Esophagus squamous epithelium (tissue), 5 donors: ENCODE measurements around the gene FAM222B. TPM values are rescaled to one million over a fixed set of nuclear protein-coding genes. Genes with fewer than 3 reads are reported as not detected.
"Not testable (repeated sequence)": the region's sequence is repeated elsewhere in the genome, so short reads cannot be mapped to it uniquely, and the experiment has no call there.

Experiments
- DNase-seq: peaks from one replicate; lab custom pipeline; 2025; lab: John Stamatoyannopoulos, UW
- H3K27ac ChIP-seq, 4 donors: fragments of 200-600 bp; sonication (generic); one replicate each; pipeline ENCODE4 v1.5.1; 2016 to 2019; ENCODE audit warnings: mild to moderate bottlenecking in 1 of 4
- H3K27me3 ChIP-seq, 4 donors: fragments of 200-600 bp; sonication (generic); 1 replicate in 3 of 4; 2 replicates in 1 of 4; pipeline versions ENCODE4 v1.5.1 to v1.6.0; 2017 to 2021; ENCODE audit warnings: antibody characterized with exemption in 1 of 4
- H3K36me3 ChIP-seq, 3 donors: fragments of 200-600 bp; sonication (generic); one replicate each; pipeline ENCODE4 v1.5.1; 2016 to 2019
- H3K4me1 ChIP-seq, 3 donors: fragments of 200-600 bp; sonication (generic); one replicate each; pipeline ENCODE4 v1.5.1; 2017 to 2019
- H3K4me3 ChIP-seq, 4 donors: fragments of 200-600 bp; sonication (generic); 1 replicate in 3 of 4; 2 replicates in 1 of 4; pipeline ENCODE4 v1.5.1; 2016 to 2019; ENCODE audit warnings: mild to moderate bottlenecking in 2 of 4, moderate library complexity in 1 of 4
- H3K9me3 ChIP-seq, 3 donors: fragments of 200-600 bp; sonication (generic); one replicate each; pipeline ENCODE4 v1.5.1; 2016 to 2019
- CTCF ChIP-seq, 6 experiments: fragments of 450-650 bp in 4 of 6; fragments of 200-600 bp in 2 of 6; sonication (generic) in 2 of 6; IDR thresholded peaks; one replicate each; pipeline ENCODE4 v1.5.1; 2016 to 2019; ENCODE audit warnings: antibody characterized with exemption in 6 of 6, mild to moderate bottlenecking in 4 of 6, moderate library complexity in 4 of 6
- POLR2A ChIP-seq, 4 donors: fragments of 450-650 bp; IDR thresholded peaks; one replicate each; pipeline ENCODE4 v1.6.1; 2017; ENCODE audit warnings: antibody characterized with exemption in 4 of 4, mild to moderate bottlenecking in 4 of 4, moderate library complexity in 3 of 4
- WGBS, 2 donors: methylation state at CpG; one replicate each; pipeline ENCODE4 v1.1.5; 2018; 5-methylcytosine and 5-hydroxymethylcytosine counted together
- intact Hi-C: fragments of 100-400 bp; cut with DNase I; formaldehyde crosslinking; loops from one replicate; pipeline ENCODE4 v1.15.0; 2022
- total RNA-seq, 4 donors: library from RNA; depleted of rRNA; stranded (reverse); fragments of >200 nt; gene quantifications; one replicate each; pipeline ENCODE4 v1.1.0, GENCODE V29; 2016
- donor health status: DM: yes; HTN: yes; CAD: no.

The FAM222B gene
- total RNA-seq, 4 donors from 2014 or later, result 8.0 to 16.4 (median 11.2) TPM

- Histone ChIP-seq H3K27me3 (no peaks in the 10 kb centered on the region), H3K27ac (peak overlapping the region; percentile 94 to 99 (median 98)), H3K36me3 (peaks cover 6 to 43% (median 16%) of the 10 kb centered on the region in 3 donors), H3K4me3 (peak overlapping the region in 1 of 4 donors; percentile 67), H3K4me1 (peaks cover 41 to 82% (median 65%) of the 10 kb centered on the region in 3 donors), H3K9me3 (no peaks in the 10 kb centered on the region)
- intact Hi-C loops, result no loop called here
- no peak for TF ChIP-seq CTCF (IDR thresholded peaks at IDR 0.05)
- no peak for TF ChIP-seq POLR2A (IDR thresholded peaks at IDR 0.05)
- WGBS, 2 donors, result 58% methylated on average over 7 to 10 of the region's 10 CpGs
- DNase-seq, result no peak
These were observed 118.0 kb downstream of the FAM222B start for GRCh38 chr17:28724500-28725165.

- DNase-seq, intact Hi-C loops, H3K4me3 ChIP-seq, H3K27me3 ChIP-seq, H3K9me3 ChIP-seq: not testable (repeated sequence)
- Histone ChIP-seq H3K4me1 (peaks cover 41 to 79% (median 62%) of the 10 kb centered on the region in 3 donors), H3K27ac (peak overlapping the region; percentile 94 to 99 (median 98)), H3K36me3 (peaks cover 6 to 43% (median 16%) of the 10 kb centered on the region in 3 donors)
- peak in 1 of 4 donors; percentile 19 for TF ChIP-seq POLR2A (IDR thresholded peaks at IDR 0.05)
- WGBS, 2 donors, result 25 to 60% methylated on average over 2 to 4 of the region's 4 CpGs
These were observed 118.6 kb downstream of the FAM222B start for GRCh38 chr17:28723836-28724499.

- H3K4me1 ChIP-seq, result peaks cover 43 to 83% (median 69%) of the 10 kb centered on the region in 3 donors
- 41 to 57% methylated on average over 6 of the region's 6 CpGs for WGBS, 2 donors
- H3K9me3 ChIP-seq, result no peaks in the 10 kb centered on the region
- no peak overlapping the region for H3K4me3 ChIP-seq
- peaks cover 6 to 43% (median 16%) of the 10 kb centered on the region in 3 donors for H3K36me3 ChIP-seq
- no peak for DNase-seq
- intact Hi-C loops, result no loop called here
- no peaks in the 10 kb centered on the region for H3K27me3 ChIP-seq
- TF ChIP-seq CTCF (IDR thresholded peaks at IDR 0.05) (no peak), POLR2A (IDR thresholded peaks at IDR 0.05) (no peak)
- peak overlapping the region in 3 of 4 donors; percentile 94 to 99 (median 97) for H3K27ac ChIP-seq
These were observed 119.3 kb downstream of the FAM222B start for GRCh38 chr17:28723159-28723835.

GRCh38 chr17:28722417-28723158, 120.0 kb downstream of the FAM222B start:
- Histone ChIP-seq H3K9me3 (no peaks in the 10 kb centered on the region), H3K27ac (peak overlapping the region in 3 of 4 donors; percentile 94 to 99 (median 97)), H3K36me3 (peaks cover 6 to 43% (median 16%) of the 10 kb centered on the region in 3 donors), H3K27me3 (peaks cover 0 to 5% (median 0%) of the 10 kb centered on the region in 4 donors), H3K4me3 (peak overlapping the region in 2 of 4 donors; percentile 23 to 85), H3K4me1 (peaks cover 43 to 83% (median 70%) of the 10 kb centered on the region in 3 donors)
- TF ChIP-seq POLR2A (IDR thresholded peaks at IDR 0.05) (no peak), CTCF (IDR thresholded peaks at IDR 0.05) (no peak)
- intact Hi-C loops, result no loop called here
- DNase-seq, result no peak
- 54 to 62% methylated on average over 3 to 7 of the region's 7 CpGs for WGBS, 2 donors

GRCh38 chr17:28720997-28721329, 121.6 kb downstream of the FAM222B start:
- H3K9me3 ChIP-seq, DNase-seq, intact Hi-C loops: not testable (repeated sequence)
- WGBS, 2 donors, result 19 to 24% methylated on average over 10 to 19 of the region's 19 CpGs
- Histone ChIP-seq H3K27me3 (peaks cover 0 to 15% (median 0%) of the 10 kb centered on the region in 4 donors), H3K4me3 (peak overlapping the region; percentile 73 to 97 (median 89)), H3K27ac (peak overlapping the region; percentile 93 to 97 (median 95)), H3K36me3 (peaks cover 6 to 43% (median 16%) of the 10 kb centered on the region in 3 donors), H3K4me1 (peaks cover 47 to 92% (median 69%) of the 10 kb centered on the region in 3 donors)
